GM21423 (cell line): ENCODE measurements around the gene CFC1.
"Not testable (repeated sequence)": the region's sequence is repeated elsewhere in the genome, so short reads cannot be mapped to it uniquely, and the experiment has no call there.

Experiments
- ATAC-seq: cut with Tn5 transposase; IDR thresholded peaks from one replicate; pipeline ENCODE4 v1.9.1; 2021; ENCODE audit warnings: mild to moderate bottlenecking, moderate library complexity; ENCODE audit not compliant: unreplicated experiment

The CFC1 gene

GRCh38 chr2:130583582-130583981 is 15.8 kb downstream of the CFC1 start:
- ATAC-seq = not testable (repeated sequence)

- not testable (repeated sequence) for ATAC-seq
Observed at GRCh38 chr2:130582970-130583369, 16.4 kb downstream of the CFC1 start.

- not testable (repeated sequence) for ATAC-seq
Observed at GRCh38 chr2:130581491-130581890, 17.9 kb downstream of the CFC1 start.

- ATAC-seq = not testable (repeated sequence)
Observed at GRCh38 chr2:130579121-130579520, 20.3 kb downstream of the CFC1 start.

GRCh38 chr2:130577559-130577958 is 21.8 kb downstream of the CFC1 start:
- ATAC-seq = not testable (repeated sequence)

- not testable (repeated sequence) for ATAC-seq
Observed at GRCh38 chr2:130576209-130576784, 23.1 kb downstream of the CFC1 start.

- not testable (repeated sequence) for ATAC-seq
Observed at GRCh38 chr2:130574230-130574629, 25.1 kb downstream of the CFC1 start.

- not testable (repeated sequence) for ATAC-seq
Observed at GRCh38 chr2:130571929-130572328, 27.4 kb downstream of the CFC1 start.

- ATAC-seq = not testable (repeated sequence)
Observed at GRCh38 chr2:130566165-130566564, 33.2 kb downstream of the CFC1 start.

- ATAC-seq = not testable (repeated sequence)
Observed at GRCh38 chr2:130556441-130556840, 42.9 kb downstream of the CFC1 start.

GRCh38 chr2:130554178-130554577 is 45.2 kb downstream of the CFC1 start:
- ATAC-seq = not testable (repeated sequence)

GRCh38 chr2:130549475-130549874 is 49.9 kb downstream of the CFC1 start:
- ATAC-seq = not testable (repeated sequence)

GRCh38 chr2:130548418-130548817 is 51.0 kb downstream of the CFC1 start:
- not testable (repeated sequence) for ATAC-seq

- not testable (repeated sequence) for ATAC-seq
Observed at GRCh38 chr2:130544978-130545377, 54.4 kb downstream of the CFC1 start.

- ATAC-seq = not testable (repeated sequence)
Observed at GRCh38 chr2:130543785-130544528, 55.4 kb downstream of the CFC1 start.

GRCh38 chr2:130542789-130543188 is 56.6 kb downstream of the CFC1 start:
- not testable (repeated sequence) for ATAC-seq
